ENCODE results near the gene NYAP2. TPM values are rescaled to one million over a fixed set of nuclear protein-coding genes. Genes with fewer than 3 reads are reported as not detected.

Gene NYAP2
- total RNA-seq, 1 donor from 2014 or later = not detected

DNA sequence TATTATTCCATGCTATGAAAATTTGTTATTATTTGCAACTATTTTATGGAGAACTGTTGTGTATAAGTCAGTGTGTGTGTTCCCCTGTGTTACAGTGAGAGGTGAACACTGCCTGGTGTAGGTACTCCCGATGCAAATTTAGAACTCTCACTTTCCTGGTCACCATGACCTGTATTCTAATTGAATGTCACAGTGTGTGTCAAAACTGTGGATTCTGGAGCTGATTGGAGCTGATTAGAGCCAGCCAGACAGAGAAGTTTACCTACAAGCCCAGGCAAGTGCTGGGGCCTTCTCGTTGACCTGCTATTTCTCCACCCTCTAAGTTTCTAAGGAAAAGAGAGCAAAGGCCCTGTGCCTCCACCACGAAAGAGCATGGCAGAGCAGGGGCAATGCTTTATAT, 216.0 kb downstream of the NYAP2 start:
- intact Hi-C loops (cut with DNase I) = no loop called here
- Histone ChIP-seq H3K4me1 (no peaks in the 10 kb centered on the region), H3K9me3 (no peaks in the 10 kb centered on the region), H3K27me3 (no peaks in the 10 kb centered on the region), H3K4me3 (no peak overlapping the region), H3K27ac (no peak overlapping the region), H3K36me3 (no peaks in the 10 kb centered on the region)
- no peak for TF ChIP-seq CTCF (IDR thresholded peaks at IDR 0.05)
- no peak for DNase-seq (ENCODE audit: low spot score in 2 of 2)

- no peaks in the 10 kb centered on the region for H3K36me3 ChIP-seq
- TF ChIP-seq CTCF (IDR thresholded peaks at IDR 0.05) = no peak
These were observed 216.9 kb downstream of the NYAP2 start for GRCh38 chr2:225616372-225616771.

DNA sequence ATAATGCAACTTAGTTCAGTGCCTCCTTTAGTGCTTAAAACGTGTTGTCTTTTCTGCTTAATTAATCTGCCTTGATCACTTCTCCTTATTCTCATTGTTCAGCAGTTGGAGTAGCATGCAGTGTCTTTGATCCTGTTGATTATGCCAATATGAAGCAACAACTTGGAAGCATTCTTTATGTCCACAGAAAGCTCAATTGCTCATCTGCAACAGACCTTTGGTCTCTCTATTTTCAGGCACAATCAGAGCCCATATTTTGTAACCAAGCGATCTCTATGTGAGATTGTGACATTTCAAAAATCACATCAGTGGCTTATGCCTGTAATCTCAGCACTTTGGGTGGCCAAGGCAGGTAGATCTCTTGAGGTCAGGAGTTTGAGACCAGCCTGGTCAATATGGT, 217.3 kb downstream of the NYAP2 start:
- no peaks in the 10 kb centered on the region for H3K9me3 ChIP-seq
- DNase-seq (ENCODE audit: low spot score in 2 of 2) = no peak
- no peaks in the 10 kb centered on the region for H3K4me1 ChIP-seq
- H3K4me3 ChIP-seq = no peak overlapping the region
- H3K27me3 ChIP-seq = no peaks in the 10 kb centered on the region
- no peak for TF ChIP-seq CTCF (IDR thresholded peaks at IDR 0.05)
- H3K36me3 ChIP-seq = no peaks in the 10 kb centered on the region
- intact Hi-C loops (cut with DNase I) = no loop called here
- no peak overlapping the region for H3K27ac ChIP-seq

More at GRCh38 chr2:225616372-225616771, 216.9 kb downstream of the NYAP2 start:
- intact Hi-C loops (cut with DNase I) = no loop called here
- Histone ChIP-seq H3K27me3 (no peaks in the 10 kb centered on the region), H3K4me1 (no peaks in the 10 kb centered on the region), H3K27ac (no peak overlapping the region), H3K4me3 (no peak overlapping the region), H3K9me3 (no peaks in the 10 kb centered on the region)
- DNase-seq (ENCODE audit: low spot score in 2 of 2) = no peak

DNA sequence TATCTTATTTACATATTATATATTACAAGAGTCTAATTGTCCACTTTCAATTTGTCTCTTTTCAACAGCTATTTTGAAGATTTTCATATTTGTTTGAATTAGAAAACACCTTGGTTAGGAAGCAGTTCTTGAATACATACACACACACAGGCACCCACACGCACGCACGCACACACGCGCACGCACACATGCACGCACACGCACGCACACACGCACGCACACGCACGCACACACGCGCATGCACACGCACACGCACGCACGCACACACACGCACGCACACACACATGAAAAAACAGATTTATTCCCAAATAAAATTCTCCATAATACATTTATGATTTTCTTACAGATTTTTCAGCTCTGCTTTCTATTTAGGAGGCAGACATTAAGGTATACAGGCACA, 220.7 kb downstream of the NYAP2 start:
- no peaks in the 10 kb centered on the region for H3K9me3 ChIP-seq
- DNase-seq (ENCODE audit: low spot score in 2 of 2) = no peak
- intact Hi-C loops (cut with DNase I) = no loop called here
- H3K4me3 ChIP-seq = no peak overlapping the region
- no peak for TF ChIP-seq CTCF (IDR thresholded peaks at IDR 0.05)
- no peak overlapping the region for H3K27ac ChIP-seq
- H3K27me3 ChIP-seq = no peaks in the 10 kb centered on the region
- no peaks in the 10 kb centered on the region for H3K4me1 ChIP-seq
- no peaks in the 10 kb centered on the region for H3K36me3 ChIP-seq

DNA sequence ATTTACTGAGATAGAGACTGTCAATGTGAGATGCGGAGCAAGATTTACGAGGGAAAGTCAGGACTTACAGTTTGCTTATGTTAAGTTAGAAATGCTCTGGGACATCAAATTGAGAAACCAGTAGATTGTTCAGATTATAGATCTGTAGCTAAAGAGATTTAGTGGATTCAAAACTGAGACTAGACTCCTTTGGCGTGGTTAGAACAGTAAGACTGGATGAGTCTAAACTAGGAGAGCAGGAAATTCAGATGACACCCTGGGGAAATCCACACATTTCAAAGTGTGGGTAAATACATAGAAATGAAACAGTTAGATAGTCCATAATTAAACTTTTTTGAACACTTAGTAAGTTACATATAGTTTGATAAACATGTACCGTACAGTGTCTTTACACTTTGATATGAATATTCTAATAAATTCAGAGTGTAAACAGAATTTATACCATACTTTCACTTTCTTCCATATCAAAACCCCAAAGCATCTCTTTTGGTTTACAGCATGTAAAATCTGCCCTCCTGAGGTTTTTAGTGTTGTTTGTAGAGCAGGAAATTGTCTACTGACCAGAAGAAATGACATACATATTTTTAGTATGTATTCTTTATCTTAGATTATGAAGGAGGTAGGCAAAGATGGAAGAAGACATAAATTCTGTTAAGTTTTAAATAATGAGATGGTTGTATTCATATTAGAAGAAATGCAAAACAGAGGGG, 231.5 kb downstream of the NYAP2 start:
- no peaks in the 10 kb centered on the region for H3K4me1 ChIP-seq
- no peaks in the 10 kb centered on the region for H3K27me3 ChIP-seq
- no peaks in the 10 kb centered on the region for H3K36me3 ChIP-seq
- no peak overlapping the region for H3K4me3 ChIP-seq
- no peaks in the 10 kb centered on the region for H3K9me3 ChIP-seq
- no peak for TF ChIP-seq CTCF (IDR thresholded peaks at IDR 0.05)
- no peak for DNase-seq (ENCODE audit: low spot score in 2 of 2)
- intact Hi-C loops (cut with DNase I) = no loop called here
- H3K27ac ChIP-seq = no peak overlapping the region

DNA sequence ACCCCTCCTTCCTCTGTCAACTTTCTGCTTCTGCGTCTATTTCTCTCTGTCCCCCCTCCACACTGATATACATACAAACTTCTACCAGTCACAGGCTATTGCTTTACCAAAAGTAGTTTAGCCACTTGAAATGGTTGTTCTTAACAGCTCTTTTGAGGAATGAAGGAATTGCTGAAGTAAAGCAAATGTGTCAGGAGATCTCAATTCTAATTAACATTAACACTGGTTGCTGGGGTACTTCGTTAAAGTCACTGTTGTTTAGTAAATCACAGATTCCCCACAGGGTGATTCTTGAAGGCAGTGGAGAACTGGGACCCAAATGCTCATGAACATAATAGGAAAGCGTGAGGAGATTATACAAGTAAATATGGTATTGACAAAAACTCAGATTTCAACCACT, 232.8 kb downstream of the NYAP2 start:
- Histone ChIP-seq H3K9me3 (no peaks in the 10 kb centered on the region), H3K4me3 (no peak overlapping the region), H3K4me1 (no peaks in the 10 kb centered on the region), H3K27me3 (no peaks in the 10 kb centered on the region), H3K27ac (no peak overlapping the region), H3K36me3 (no peaks in the 10 kb centered on the region)
- intact Hi-C loops (cut with DNase I) = no loop called here
- DNase-seq (ENCODE audit: low spot score in 2 of 2) = no peak
- no peak for TF ChIP-seq CTCF (IDR thresholded peaks at IDR 0.05)
